Measurements from ENCODE around the gene TMCO6. TPM values are rescaled to one million over a fixed set of nuclear protein-coding genes. Genes with fewer than 3 reads are reported as not detected.

Gene TMCO6
- total and polyA plus RNA-seq, 9 of the 15 experiments (the other 6 are each of a cell fraction or from before 2014, with no cell fraction given): 3.4 to 46.4 (median 16.7) TPM

DNA sequence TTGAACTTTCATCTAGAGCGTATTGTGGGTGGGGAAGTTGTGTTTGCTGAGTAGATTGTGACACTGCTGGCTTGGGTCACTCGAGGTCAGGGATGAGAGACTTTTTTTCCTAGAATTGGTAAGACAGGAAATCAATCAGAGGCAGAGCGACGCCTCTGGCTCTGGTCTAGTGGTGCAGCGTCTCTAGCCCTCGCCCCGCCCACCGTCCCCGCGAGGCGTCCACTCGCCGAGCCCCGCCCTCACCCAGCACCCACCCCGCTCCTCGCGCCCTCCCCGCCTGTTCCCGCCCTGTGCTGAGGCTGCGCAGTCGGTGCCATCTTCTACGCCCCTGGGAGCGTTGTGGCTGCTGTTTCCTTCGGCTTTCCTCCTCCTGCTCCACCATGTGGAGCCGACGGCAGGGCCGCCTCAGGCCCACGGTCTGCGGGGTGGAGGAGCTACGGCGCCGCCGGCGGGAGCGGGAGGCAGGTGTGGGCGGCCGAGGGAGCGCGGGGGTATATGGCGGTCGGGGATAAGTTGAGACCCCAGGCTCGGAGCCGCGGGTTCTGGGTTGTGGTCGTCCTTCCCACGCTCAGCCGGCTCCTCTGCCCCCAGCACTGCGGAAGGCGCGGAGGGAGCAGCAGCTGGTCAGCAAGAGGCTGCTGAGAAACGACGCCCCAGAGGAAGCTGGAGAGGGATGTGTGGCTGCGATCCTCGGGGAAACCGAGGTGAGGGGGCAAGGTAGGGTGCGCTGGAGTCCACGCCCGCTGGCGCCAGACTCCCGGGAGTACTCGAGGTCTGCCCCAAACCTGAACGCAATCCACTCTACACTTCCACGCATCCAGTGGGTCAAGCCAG, at the start of gene TMCO6 (continued):
- TF ChIP-seq ARID4B (CRISPR knock-in tag; IDR thresholded peaks at IDR 0.05) (0 out of 2 replicates have a peak, but pooled peaks have one; percentile 70), MCM7 (IDR thresholded peaks at IDR 0.05) (no peak), AFF1 (IDR thresholded peaks at IDR 0.05; ENCODE audit: low read depth in 1 of 2, partially characterized antibody in 2 of 2) (no peak), CBX8 (IDR thresholded peaks at IDR 0.05; ENCODE audit: borderline replicate concordance, extremely low read depth, low read depth, low read length, poor library complexity, severe bottlenecking) (no peak), ZBTB8A (IDR thresholded peaks at IDR 0.05; ENCODE audit: partially characterized antibody) (no peak), DEAF1 (CRISPR knock-in tag; IDR thresholded peaks at IDR 0.05) (no peak), NBN (IDR thresholded peaks at IDR 0.05; ENCODE audit: low read depth) (peak; percentile 63; the same call in 1 of the 2 replicates), DACH1 (IDR thresholded peaks at IDR 0.05; ENCODE audit: partially characterized antibody) (peak; percentile 77), PHF8 (IDR thresholded peaks at IDR 0.05; ENCODE audit: borderline replicate concordance, low read length) (peak; percentile 84; the same call in 1 of the 2 replicates)
- TF ChIP-seq, protein P1, sequence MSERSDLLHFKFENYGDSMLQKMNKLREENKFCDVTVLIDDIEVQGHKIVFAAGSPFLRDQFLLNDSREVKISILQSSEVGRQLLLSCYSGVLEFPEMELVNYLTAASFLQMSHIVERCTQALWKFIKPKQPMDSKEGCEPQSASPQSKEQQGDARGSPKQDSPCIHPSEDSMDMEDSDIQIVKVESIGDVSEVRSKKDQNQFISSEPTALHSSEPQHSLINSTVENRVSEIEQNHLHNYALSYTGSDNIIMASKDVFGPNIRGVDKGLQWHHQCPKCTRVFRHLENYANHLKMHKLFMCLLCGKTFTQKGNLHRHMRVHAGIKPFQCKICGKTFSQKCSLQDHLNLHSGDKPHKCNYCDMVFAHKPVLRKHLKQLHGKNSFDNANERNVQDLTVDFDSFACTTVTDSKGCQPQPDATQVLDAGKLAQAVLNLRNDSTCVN (CRISPR knock-in tag; IDR thresholded peaks at IDR 0.05): no peak
- TF ChIP-seq, protein P2, sequence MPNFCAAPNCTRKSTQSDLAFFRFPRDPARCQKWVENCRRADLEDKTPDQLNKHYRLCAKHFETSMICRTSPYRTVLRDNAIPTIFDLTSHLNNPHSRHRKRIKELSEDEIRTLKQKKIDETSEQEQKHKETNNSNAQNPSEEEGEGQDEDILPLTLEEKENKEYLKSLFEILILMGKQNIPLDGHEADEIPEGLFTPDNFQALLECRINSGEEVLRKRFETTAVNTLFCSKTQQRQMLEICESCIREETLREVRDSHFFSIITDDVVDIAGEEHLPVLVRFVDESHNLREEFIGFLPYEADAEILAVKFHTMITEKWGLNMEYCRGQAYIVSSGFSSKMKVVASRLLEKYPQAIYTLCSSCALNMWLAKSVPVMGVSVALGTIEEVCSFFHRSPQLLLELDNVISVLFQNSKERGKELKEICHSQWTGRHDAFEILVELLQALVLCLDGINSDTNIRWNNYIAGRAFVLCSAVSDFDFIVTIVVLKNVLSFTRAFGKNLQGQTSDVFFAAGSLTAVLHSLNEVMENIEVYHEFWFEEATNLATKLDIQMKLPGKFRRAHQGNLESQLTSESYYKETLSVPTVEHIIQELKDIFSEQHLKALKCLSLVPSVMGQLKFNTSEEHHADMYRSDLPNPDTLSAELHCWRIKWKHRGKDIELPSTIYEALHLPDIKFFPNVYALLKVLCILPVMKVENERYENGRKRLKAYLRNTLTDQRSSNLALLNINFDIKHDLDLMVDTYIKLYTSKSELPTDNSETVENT (CRISPR knock-in tag; IDR thresholded peaks at IDR 0.05): no peak; the same call in 1 of the 2 replicates

Data from K562 (cell line).